Heart right ventricle (tissue), 16 donors: ENCODE results near the gene CHIT1. TPM values are rescaled to one million over a fixed set of nuclear protein-coding genes. Genes with fewer than 3 reads are reported as not detected.
A peak's percentile ranks its signal among the peaks of the same experiment; 100 is the strongest.

ENCODE experiments used
- ATAC-seq, 8 donors: fragments of 200-7000 bp; cut with Tn5 transposase; one replicate each; pipeline ENCODE4 v1.9.1; 2020; ENCODE audit warnings: mild to moderate bottlenecking in 8 of 8, moderate library complexity in 8 of 8, moderate number of reproducible peaks in 1 of 8
- DNase-seq, 2 donors: peaks; one replicate each; pipeline ENCODE4 v3.0.0-alpha.2; 2020
- H3K27ac ChIP-seq, 10 donors: fragments of 200-600 bp; sonication (generic) in 2 of 10; one replicate each; pipeline versions ENCODE4 v1.5.0 to v1.8.0; 2020 to 2022; ENCODE audit warnings: mild to moderate bottlenecking in 3 of 10
- H3K27me3 ChIP-seq, 7 donors: fragments of 200-600 bp; one replicate each; pipeline ENCODE4 v1.8.0; 2021 to 2022; ENCODE audit warnings: mild to moderate bottlenecking in 2 of 7
- H3K36me3 ChIP-seq, 9 donors: fragments of 200-600 bp; sonication (generic) in 1 of 9; one replicate each; pipeline versions ENCODE4 v1.5.0 to v1.8.0; 2020 to 2022; ENCODE audit warnings: mild to moderate bottlenecking in 2 of 9
- H3K4me1 ChIP-seq, 9 donors: fragments of 200-600 bp; sonication (generic) in 1 of 9; one replicate each; pipeline versions ENCODE4 v1.5.0 to v1.8.0; 2020 to 2022; ENCODE audit warnings: mild to moderate bottlenecking in 4 of 9
- H3K4me3 ChIP-seq, 10 donors: fragments of 200-600 bp; sonication (generic) in 2 of 10; one replicate each; pipeline versions ENCODE4 v1.5.0 to v1.8.0; 2020 to 2022; ENCODE audit warnings: mild to moderate bottlenecking in 7 of 10, moderate library complexity in 2 of 10
- H3K9me3 ChIP-seq, 11 donors: fragments of 200-600 bp in 10 of 11; sonication (generic) in 2 of 11; one replicate each; pipeline versions ENCODE4 v1.5.0 to v1.8.0; 2013 to 2022; ENCODE audit warnings: mild to moderate bottlenecking in 2 of 11, control low read depth in 1 of 11, moderate library complexity in 1 of 11
- WGBS, 2 donors: extraction: QIAGEN DNeasy Blood & Tissue Kit; methylation state at CpG; one replicate each; pipeline ENCODE4 v1.1.7; 2013; ENCODE audit warnings: inconsistent platforms in 1 of 2; 5-methylcytosine and 5-hydroxymethylcytosine counted together
- intact Hi-C, 10 donors: fragments of 100-400 bp; cut with DNase I; formaldehyde crosslinking; loops; one replicate each; pipeline versions ENCODE4 v1.11.1 to v1.14.2; 2022
- polyA plus RNA-seq, 2 donors: library from polyadenylated mRNA; stranded (reverse); fragments of 200-250 nt; gene quantifications; one replicate each; pipeline ENCODE4 v1.2.3, GENCODE V29; 2013
- total RNA-seq, 10 donors: library from RNA; stranded (reverse); fragmentation: NEBNext Ultra II Directional in 3 of 10; extraction: Animal tissue kit (Norgen Biotek cat#: 25700) in 3 of 10; gene quantifications; one replicate each; pipeline versions ENCODE4 v1.2.1 to v1.2.4, GENCODE V29; 2021 to 2023
- TF ChIP-seq, protein P1 (sequence below), 9 donors: fragments of 200-600 bp; sonication (generic) in 2 of 9; IDR thresholded peaks; one replicate each; pipeline versions ENCODE4 v1.5.0 to v1.8.0; 2021 to 2022; ENCODE audit warnings: antibody characterized with exemption in 9 of 9, mild to moderate bottlenecking in 5 of 9, moderate library complexity in 1 of 9
- donor health status: Arrhythmogenic right ventricular cardiomyopathy.
- donor health status: ischemic (EF 13 %, LVEDD 7.1; RV severe dilation, severe dysfunction).
- donor health status: healthy with polysubstance abuse.
- donor health status: DM: no; HTN: yes; CAD: no.
- donor health status: DM: no; HTN: no; CAD: no.
- donor health status: ischemic (EF 25% LVEDD 6.9; RV normal size, moderate dysfunction).
- donor health status: ischemic (EF 25% LVEDD 5.7; RV mildly dilated, moderate dysfunction).
- donor health status: healthy.
- donor health status: DM: yes; HTN: yes; CAD: no.
- donor health status: Ischemic cardiomyopathy.
- donor health status: ischemic (EF 35%, LVEDD 5.7; RV mildly dilated, moderate dysfunction).
- donor health status: nonischemic (EF 11% LVEDD 7.7; RV severe dilation, severe dysfunction).
- donor health status: DM: yes; HTN: yes; CAD: no.
- donor health status: PGD.
- donor health status: ischemic (EF 29% LVEDD 5.4; RV normal size, mild dysfunction).
- donor health status: nonischemic (EF 23%, LVEDD 6.1; RV moderate dilation, normal function).

Gene CHIT1
- total and polyA plus RNA-seq, 12 donors, result 0.05 to 1.3 (median 0.28) TPM; not detected in 6

DNA sequence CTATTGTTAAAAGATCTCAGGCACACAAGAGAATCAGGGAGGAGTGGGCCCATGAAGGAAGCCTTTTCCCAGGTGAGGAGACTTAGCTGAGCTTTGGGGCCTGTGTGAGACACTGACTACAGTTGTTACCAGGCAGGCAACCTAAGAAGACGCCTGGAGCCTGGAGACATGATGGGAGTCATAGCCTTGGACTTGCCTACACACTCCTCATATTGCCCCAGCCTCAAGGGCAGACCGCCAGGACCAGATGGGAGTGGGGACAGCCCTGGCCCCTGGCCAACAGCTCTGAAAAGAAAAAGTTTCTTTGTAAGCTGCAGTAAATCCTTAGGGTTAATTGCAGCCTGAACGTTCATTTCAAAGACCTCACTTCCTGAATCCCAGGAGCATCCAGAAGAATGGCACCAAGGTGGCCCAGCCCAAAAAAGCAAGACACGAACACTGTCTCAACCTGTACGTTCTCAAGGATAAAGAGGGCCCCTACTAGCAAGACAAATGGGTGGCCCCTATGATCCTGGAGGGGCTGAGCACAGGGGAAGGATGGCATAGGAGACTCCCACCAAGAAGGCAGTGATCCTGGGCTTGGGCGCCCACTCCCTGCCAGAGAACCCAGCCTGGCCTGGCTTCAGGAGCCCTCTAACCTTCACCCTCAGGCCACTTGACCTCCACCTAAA, 42.6 kb upstream of the CHIT1 start:
- Histone ChIP-seq H3K4me3 (no peak overlapping the region), H3K9me3 (no peaks in the 10 kb centered on the region), H3K36me3 (no peaks in the 10 kb centered on the region), H3K27me3 (no peaks in the 10 kb centered on the region), H3K4me1 (peaks cover 13 to 69% (median 58%) of the 10 kb centered on the region in 9 donors), H3K27ac (peak overlapping the region in 1 of 10 donors; percentile 68)
- TF ChIP-seq, protein P1, sequence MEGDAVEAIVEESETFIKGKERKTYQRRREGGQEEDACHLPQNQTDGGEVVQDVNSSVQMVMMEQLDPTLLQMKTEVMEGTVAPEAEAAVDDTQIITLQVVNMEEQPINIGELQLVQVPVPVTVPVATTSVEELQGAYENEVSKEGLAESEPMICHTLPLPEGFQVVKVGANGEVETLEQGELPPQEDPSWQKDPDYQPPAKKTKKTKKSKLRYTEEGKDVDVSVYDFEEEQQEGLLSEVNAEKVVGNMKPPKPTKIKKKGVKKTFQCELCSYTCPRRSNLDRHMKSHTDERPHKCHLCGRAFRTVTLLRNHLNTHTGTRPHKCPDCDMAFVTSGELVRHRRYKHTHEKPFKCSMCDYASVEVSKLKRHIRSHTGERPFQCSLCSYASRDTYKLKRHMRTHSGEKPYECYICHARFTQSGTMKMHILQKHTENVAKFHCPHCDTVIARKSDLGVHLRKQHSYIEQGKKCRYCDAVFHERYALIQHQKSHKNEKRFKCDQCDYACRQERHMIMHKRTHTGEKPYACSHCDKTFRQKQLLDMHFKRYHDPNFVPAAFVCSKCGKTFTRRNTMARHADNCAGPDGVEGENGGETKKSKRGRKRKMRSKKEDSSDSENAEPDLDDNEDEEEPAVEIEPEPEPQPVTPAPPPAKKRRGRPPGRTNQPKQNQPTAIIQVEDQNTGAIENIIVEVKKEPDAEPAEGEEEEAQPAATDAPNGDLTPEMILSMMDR (IDR thresholded peaks at IDR 0.05), result no peak
- WGBS, 2 donors, result 72 to 73% methylated on average over 6 of the region's 6 CpGs
- intact Hi-C loops, result loop anchor here in 9 of 10 donors (2.0 to 10.0 kb wide), 9 partner anchors 35 to 423 kb away; partner anchors contain the start of gene BTG2 (in 2 of the 9)
- ATAC-seq, result no peak
- no peak for DNase-seq

DNA sequence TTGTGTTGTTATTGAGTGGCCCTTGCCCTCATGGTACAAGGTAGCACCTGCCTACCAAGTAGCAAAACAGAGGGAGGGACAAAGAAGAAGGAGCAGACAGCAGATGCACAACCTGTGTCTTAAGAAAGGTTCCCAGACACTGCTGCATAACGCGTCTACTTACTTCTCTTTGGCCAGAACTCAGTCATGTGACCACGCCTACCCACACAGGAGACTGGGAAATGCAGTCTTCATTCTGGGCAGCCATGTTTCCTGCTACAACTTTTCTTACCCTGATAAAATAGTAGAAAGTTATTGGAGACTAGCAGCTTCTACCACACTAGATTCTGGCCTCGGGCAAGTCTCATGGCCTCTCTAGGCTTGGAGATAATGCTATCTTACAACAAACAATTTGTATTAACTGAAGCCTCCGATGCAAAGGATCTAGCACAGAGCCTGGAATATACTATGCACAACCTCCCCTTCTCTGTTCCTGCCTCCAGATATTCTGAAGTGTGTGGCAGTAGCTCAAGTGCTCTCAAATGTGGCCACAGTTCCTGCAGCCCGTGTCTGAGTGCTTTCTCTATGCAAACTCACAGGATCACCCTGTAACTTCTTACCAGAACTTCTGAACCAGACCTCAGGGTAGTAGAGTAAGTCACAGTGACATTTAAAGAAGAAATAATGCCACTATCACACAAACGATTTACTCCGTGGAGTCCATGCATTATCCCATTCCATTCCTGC, 41.7 kb upstream of the CHIT1 start:
- Histone ChIP-seq H3K36me3 (no peaks in the 10 kb centered on the region), H3K27ac (no peak overlapping the region), H3K4me3 (no peak overlapping the region), H3K27me3 (no peaks in the 10 kb centered on the region), H3K9me3 (no peaks in the 10 kb centered on the region), H3K4me1 (peaks cover 7 to 61% (median 51%) of the 10 kb centered on the region in 9 donors)
- WGBS, 2 donors, result 33 to 37% methylated on average over 8 of the region's 8 CpGs
- DNase-seq (peak in 1 of 2 donors; percentile 79), ATAC-seq (peak in 4 of 8 donors; percentile 13 to 41 (median 22))
- intact Hi-C loops, result loop anchor here in 8 of 10 donors (2.0 to 10.0 kb wide), 6 partner anchors 36 to 424 kb away; partner anchors contain the start of gene BTG2 (in 2 of the 8)
- TF ChIP-seq, protein P1 (IDR thresholded peaks at IDR 0.05), result no peak

DNA sequence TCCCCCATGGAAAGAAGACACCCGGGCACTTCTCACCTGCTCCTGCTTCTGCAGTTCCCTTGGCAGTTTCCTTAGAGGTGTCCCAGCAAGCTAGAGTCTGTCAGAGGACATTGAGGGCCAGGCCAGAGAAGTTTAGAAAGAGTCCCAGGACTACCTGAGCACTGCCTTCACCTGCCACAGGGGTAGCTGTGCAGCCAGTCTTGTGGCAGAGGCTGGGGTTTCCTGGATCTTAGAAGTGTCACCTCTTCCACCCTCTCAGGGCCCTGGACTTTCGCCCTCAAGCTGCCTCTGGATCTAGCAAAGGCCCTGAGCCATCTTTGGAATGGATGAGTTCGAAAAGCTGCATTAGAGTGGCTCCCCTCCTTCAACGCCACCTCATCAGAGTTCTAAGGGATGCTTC, 41.0 kb upstream of the CHIT1 start:
- H3K4me1 ChIP-seq, result peaks cover 7 to 55% (median 45%) of the 10 kb centered on the region in 9 donors
- intact Hi-C loops, result loop anchor here in 8 of 10 donors (2.0 to 10.0 kb wide), 6 partner anchors 37 to 424 kb away; partner anchors contain the start of gene BTG2 (in 2 of the 8)
- no peaks in the 10 kb centered on the region for H3K9me3 ChIP-seq
- H3K27me3 ChIP-seq, result no peaks in the 10 kb centered on the region
- no peaks in the 10 kb centered on the region for H3K36me3 ChIP-seq
- no peak for DNase-seq
- no peak overlapping the region for H3K27ac ChIP-seq
- WGBS, 2 donors, result 83% methylated on average over 4 of the region's 4 CpGs
- ATAC-seq, result no peak
- TF ChIP-seq, protein P1 (IDR thresholded peaks at IDR 0.05), result no peak
- no peak overlapping the region for H3K4me3 ChIP-seq

- peaks cover 7 to 47% (median 37%) of the 10 kb centered on the region in 9 donors for H3K4me1 ChIP-seq
- no peak for ATAC-seq
- no peaks in the 10 kb centered on the region for H3K9me3 ChIP-seq
- H3K27ac ChIP-seq, result no peak overlapping the region
- TF ChIP-seq, protein P1 (IDR thresholded peaks at IDR 0.05), result no peak
- H3K36me3 ChIP-seq, result no peaks in the 10 kb centered on the region
- DNase-seq, result no peak
- 59 to 71% methylated on average over 5 of the region's 5 CpGs for WGBS, 2 donors
- H3K27me3 ChIP-seq, result no peaks in the 10 kb centered on the region
- intact Hi-C loops, result loop anchor here (1.0 to 10.0 kb wide), 9 partner anchors 38 to 425 kb away; partner anchors contain the start of gene BTG2 (in 2 of the 10)
- H3K4me3 ChIP-seq, result no peak overlapping the region
Measured at GRCh38 chr1:203269654-203270020, 40.2 kb upstream of the CHIT1 start.
